HG02571 (cell line): Measurements from ENCODE around the gene RAB42.

Source experiments
- ATAC-seq: cut with Tn5 transposase; IDR thresholded peaks from one replicate; pipeline ENCODE4 v1.9.1; 2021; ENCODE audit warnings: mild to moderate bottlenecking, moderate library complexity; ENCODE audit not compliant: unreplicated experiment

The RAB42 gene

DNA sequence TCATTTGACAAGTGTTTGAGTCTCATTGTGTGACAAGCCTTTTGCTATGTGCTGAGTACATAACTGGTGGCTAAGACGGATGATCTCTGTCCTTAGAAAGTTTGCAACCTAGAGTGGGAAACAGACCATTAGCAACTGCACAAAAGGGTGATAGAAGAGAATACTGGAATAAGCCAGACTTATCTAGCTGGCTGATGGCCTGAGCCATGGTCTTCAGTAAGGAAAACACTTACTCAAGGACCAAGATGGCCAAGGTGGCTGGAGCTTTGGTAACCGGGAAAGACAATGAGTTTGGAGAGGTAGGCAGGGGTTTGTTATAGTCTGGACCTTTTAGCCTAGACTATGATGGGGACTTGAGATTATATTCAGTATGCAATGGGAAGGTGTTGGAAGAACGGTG, 52.4 kb downstream of the RAB42 start:
- no peak for ATAC-seq
